Mesodermal cell (in vitro differentiated cells): ENCODE data around the gene POLE.

Experiments
- H3K27ac ChIP-seq: 2 replicates; pipeline ENCODE4 v1.7.0; 2013; ENCODE audit warnings: mild to moderate bottlenecking, low read depth, low read length, moderate library complexity; ENCODE audit not compliant: severe bottlenecking
- H3K36me3 ChIP-seq: 2 replicates; pipeline ENCODE4 v1.7.1; 2013; ENCODE audit warnings: mild to moderate bottlenecking, low read length, moderate library complexity; ENCODE audit not compliant: control insufficient read depth, insufficient read depth
- H3K4me1 ChIP-seq: one replicate; pipeline ENCODE4 v1.7.1; 2013; ENCODE audit warnings: mild to moderate bottlenecking, low read length; ENCODE audit not compliant: insufficient read depth, control insufficient read depth, poor library complexity, severe bottlenecking
- H3K4me3 ChIP-seq: 2 replicates; pipeline ENCODE4 v1.7.0; 2013; ENCODE audit warnings: low read length, control low read depth, mild to moderate bottlenecking; ENCODE audit not compliant: insufficient read depth, poor library complexity, severe bottlenecking; ENCODE audit errors: extremely low read depth
- H3K9me3 ChIP-seq: 2 replicates; pipeline ENCODE4 v1.7.1; 2013; ENCODE audit warnings: mild to moderate bottlenecking, low read length, moderate library complexity; ENCODE audit not compliant: control insufficient read depth
- WGBS, 2 experiments: methylation state at CpG; one replicate each; pipeline ENCODE4 v1.1.5; 2013; ENCODE audit warnings: missing lambda C conversion rate in 2 of 2; ENCODE audit not compliant: insufficient coverage in 2 of 2; 5-methylcytosine and 5-hydroxymethylcytosine counted together

POLE gene

DNA sequence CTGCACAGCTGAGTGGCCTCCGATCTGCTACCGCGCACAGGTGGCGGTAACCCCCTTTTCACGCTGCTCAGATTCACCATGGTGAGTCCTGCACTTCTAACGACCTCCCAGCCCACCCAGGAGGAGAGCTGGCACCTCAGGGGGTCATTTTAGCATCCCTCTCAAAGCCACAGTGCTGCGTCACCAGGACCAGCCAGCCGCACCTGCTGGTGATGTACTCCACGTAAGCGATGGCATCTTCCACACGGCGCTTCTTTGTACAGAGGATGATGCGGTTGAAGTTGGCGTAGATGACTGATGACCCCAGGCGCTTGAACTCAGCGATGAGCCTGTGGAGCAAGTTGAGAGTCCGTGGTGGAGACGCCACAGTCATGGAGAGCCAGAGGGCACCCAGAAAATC lies 49.3 kb downstream of the POLE start:
- no peak overlapping the region for H3K27ac ChIP-seq
- no peak overlapping the region for H3K4me3 ChIP-seq
- H3K9me3 ChIP-seq, result no peaks in the 10 kb centered on the region
- peaks cover 82% of the 10 kb centered on the region for H3K36me3 ChIP-seq
- H3K4me1 ChIP-seq, result no peaks in the 10 kb centered on the region
- WGBS, 2 experiments, result 94% methylated on average over 18 of the region's 18 CpGs

DNA sequence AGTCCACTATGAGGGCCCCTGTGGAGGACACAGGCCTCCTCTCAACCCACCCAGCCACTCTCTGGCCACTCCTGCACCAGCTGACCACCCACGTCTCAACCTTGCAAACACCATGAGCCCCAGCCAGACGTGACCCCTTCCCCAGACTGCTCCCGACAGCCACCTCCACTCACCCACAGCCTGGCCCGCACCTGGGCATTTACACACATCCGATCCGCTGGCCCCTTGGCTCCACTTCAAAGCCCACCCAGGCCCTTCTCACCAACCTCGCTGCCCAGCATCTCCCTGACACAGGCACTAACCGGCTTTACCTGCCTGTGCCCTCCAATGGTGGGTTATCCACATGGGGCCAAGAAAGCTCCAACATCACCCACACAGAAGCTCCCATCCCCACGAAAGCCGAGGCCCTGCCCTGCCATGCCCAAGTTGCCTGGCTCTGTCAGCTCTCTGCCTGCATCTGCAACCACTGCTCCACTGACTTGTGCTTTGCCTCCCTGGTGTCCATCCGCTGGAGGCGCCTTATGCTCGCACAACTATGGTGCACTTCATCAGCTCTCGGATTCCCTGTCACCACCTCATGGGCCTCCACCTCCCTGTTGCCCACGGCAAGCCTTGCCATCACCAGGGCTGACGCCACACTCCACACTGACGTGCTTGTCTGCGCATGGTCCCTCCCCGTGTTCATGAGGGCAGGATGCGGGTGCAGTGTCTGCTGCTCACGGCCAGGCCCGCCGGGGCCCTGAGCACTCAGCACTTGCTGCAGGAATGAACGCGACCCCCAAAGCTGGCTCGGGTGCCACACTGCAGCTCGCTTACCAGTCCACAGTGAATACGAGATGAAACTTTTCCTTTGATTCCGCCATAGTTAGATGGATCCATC lies 51.8 kb downstream of the POLE start:
- Histone ChIP-seq H3K4me3 (no peak overlapping the region), H3K27ac (no peak overlapping the region), H3K9me3 (no peaks in the 10 kb centered on the region), H3K4me1 (no peaks in the 10 kb centered on the region), H3K36me3 (peaks cover 82% of the 10 kb centered on the region)
- 91 to 93% methylated on average over 26 to 28 of the region's 29 CpGs for WGBS, 2 experiments

GRCh38 chr12:132634411-132634990 lies 52.6 kb downstream of the POLE start:
- Histone ChIP-seq H3K27ac (no peak overlapping the region), H3K36me3 (peaks cover 85% of the 10 kb centered on the region), H3K4me3 (no peak overlapping the region), H3K4me1 (no peaks in the 10 kb centered on the region), H3K9me3 (no peaks in the 10 kb centered on the region)
- WGBS, 2 experiments, result 95% methylated on average over 20 to 21 of the region's 21 CpGs

DNA sequence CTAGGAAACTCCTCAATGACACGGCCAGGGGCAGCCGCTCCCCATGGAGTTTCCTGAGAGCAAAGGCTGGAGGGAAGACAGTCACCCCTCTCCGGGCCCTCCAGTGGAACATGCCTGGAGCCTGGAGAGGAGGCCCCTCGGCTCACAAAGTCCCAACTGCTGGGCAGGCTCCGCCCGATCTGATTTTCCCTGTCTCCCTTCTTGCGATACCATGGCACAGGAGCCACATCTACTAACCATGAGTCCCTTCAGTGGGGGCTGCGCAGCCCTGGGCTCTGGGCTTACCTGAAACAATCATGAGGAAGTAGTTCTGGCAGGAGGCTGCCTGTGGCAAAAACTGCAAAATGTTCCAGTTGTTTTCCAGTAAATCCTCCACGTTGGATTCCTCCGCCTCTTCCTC lies 53.2 kb downstream of the POLE start:
- no peak overlapping the region for H3K27ac ChIP-seq
- H3K36me3 ChIP-seq, result peaks cover 88% of the 10 kb centered on the region
- WGBS, 2 experiments, result 95 to 97% methylated on average over 8 to 10 of the region's 10 CpGs
- H3K4me3 ChIP-seq, result no peak overlapping the region
- H3K9me3 ChIP-seq, result no peaks in the 10 kb centered on the region
- H3K4me1 ChIP-seq, result no peaks in the 10 kb centered on the region

GRCh38 chr12:132633398-132633797 lies 53.7 kb downstream of the POLE start:
- no peaks in the 10 kb centered on the region for H3K9me3 ChIP-seq
- H3K27ac ChIP-seq, result no peak overlapping the region
- 97% methylated on average over 6 to 7 of the region's 8 CpGs for WGBS, 2 experiments
- no peaks in the 10 kb centered on the region for H3K4me1 ChIP-seq
- H3K4me3 ChIP-seq, result no peak overlapping the region
- peaks cover 93% of the 10 kb centered on the region for H3K36me3 ChIP-seq

GRCh38 chr12:132632521-132633228 lies 54.5 kb downstream of the POLE start:
- Histone ChIP-seq H3K27ac (no peak overlapping the region), H3K4me3 (no peak overlapping the region), H3K9me3 (no peaks in the 10 kb centered on the region), H3K36me3 (peaks cover 93% of the 10 kb centered on the region), H3K4me1 (no peaks in the 10 kb centered on the region)
- 91 to 92% methylated on average over 15 to 17 of the region's 17 CpGs for WGBS, 2 experiments

DNA sequence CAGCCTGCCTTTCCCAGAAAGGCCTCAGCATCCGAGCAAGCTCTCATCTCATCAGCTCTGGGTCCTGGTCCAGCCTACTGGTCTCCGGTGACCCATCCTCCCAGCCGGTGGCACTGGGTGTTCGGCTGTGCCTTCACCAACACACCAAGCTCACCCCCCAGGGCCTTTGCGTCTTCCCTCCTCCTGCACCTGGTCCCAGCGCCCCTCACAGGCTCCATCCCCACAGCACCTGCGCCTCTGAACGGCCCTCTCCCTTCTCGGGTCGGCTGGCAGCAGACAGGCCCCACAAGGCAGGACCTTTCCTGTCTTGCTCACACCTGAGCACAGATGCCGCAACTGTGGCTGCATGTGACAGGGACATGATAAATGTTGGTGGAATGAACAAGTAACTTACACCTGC lies 55.5 kb downstream of the POLE start:
- Histone ChIP-seq H3K4me3 (no peak overlapping the region), H3K36me3 (peaks cover 92% of the 10 kb centered on the region), H3K4me1 (no peaks in the 10 kb centered on the region), H3K27ac (no peak overlapping the region), H3K9me3 (no peaks in the 10 kb centered on the region)
- WGBS, 2 experiments, result 100% methylated on average over 6 to 8 of the region's 11 CpGs

DNA sequence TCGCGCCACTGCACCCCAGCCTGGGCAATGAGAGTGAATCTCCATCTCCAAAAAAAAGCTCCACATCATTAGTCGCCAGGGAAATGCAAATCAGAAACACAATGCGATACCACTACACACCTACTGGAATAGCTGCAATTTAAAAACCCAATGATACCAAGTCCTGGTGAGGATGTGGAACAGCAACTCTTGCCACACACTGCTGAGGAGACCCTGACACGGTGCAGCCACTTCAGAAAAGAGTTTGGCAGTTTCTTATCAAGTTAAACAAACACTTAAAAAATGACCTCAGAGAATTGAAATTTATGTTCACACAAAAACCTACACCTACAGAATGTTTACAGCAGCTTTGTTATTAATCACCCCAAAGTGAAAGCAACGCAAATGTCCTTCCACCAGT lies 56.5 kb downstream of the POLE start:
- 95 to 99% methylated on average over 5 to 6 of the region's 6 CpGs for WGBS, 2 experiments
- Histone ChIP-seq H3K4me3 (no peak overlapping the region), H3K4me1 (no peaks in the 10 kb centered on the region), H3K9me3 (no peaks in the 10 kb centered on the region), H3K36me3 (peaks cover 93% of the 10 kb centered on the region), H3K27ac (no peak overlapping the region)

DNA sequence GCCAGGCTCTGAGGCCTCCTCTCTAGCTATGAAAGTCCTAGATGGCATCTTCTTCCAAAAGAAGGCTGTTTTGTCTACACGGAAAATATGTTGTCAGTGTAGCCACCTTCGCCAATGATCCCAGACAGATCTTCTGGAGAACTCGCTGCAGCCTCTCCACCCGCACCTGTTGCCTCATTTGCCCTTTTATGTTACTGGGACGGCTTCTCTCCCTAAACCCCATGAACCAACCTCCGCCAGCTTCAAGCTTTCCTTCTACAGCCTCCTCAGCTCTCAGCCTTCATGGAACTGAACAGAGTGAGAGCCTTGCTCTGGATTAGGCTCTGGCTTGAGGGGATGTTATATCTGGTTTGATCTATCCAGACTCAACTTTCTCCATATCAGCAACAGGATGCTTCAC lies 57.8 kb downstream of the POLE start:
- Histone ChIP-seq H3K36me3 (peaks cover 92% of the 10 kb centered on the region), H3K4me1 (no peaks in the 10 kb centered on the region), H3K27ac (no peak overlapping the region), H3K4me3 (no peak overlapping the region), H3K9me3 (no peaks in the 10 kb centered on the region)
- 90 to 100% methylated on average over 4 of the region's 6 CpGs for WGBS, 2 experiments

- Histone ChIP-seq H3K9me3 (no peaks in the 10 kb centered on the region), H3K4me1 (no peaks in the 10 kb centered on the region), H3K27ac (no peak overlapping the region), H3K4me3 (no peak overlapping the region), H3K36me3 (peaks cover 69% of the 10 kb centered on the region)
- 96% methylated on average over 21 to 24 of the region's 24 CpGs for WGBS, 2 experiments
Measured at GRCh38 chr12:132625731-132626430, 61.3 kb downstream of the POLE start.
